Natural killer cell (primary cell): ENCODE results near the gene COG1. TPM values are rescaled to one million over a fixed set of nuclear protein-coding genes. Genes with fewer than 3 reads are reported as not detected.

Source experiments
- ATAC-seq, 3 donors: fragments of 150-1000 bp in 2 of 3; fragments of 200-7000 bp in 1 of 3; cut with Tn5 transposase; 1 replicate in 1 of 3; 2 replicates in 2 of 3; pipeline ENCODE4 v1.10.0; 2021; ENCODE audit warnings: mild to moderate bottlenecking in 2 of 3, moderate library complexity in 2 of 3
- DNase-seq, 2 donors: peaks; one replicate each; pipeline versions ENCODE4 v3.0.0 to v3.0.0-alpha.2; 2013 to 2021; ENCODE audit warnings: mixed read lengths in 1 of 2
- H3K27ac ChIP-seq: one replicate; pipeline ENCODE4 v1.5.1; 2013; ENCODE audit warnings: mild to moderate bottlenecking, low read length
- H3K27me3 ChIP-seq: one replicate; pipeline ENCODE4 v1.6.1; 2013; ENCODE audit warnings: low read length; ENCODE audit not compliant: control insufficient read depth, insufficient read depth
- H3K36me3 ChIP-seq: one replicate; pipeline ENCODE4 v1.6.1; 2013; ENCODE audit warnings: low read length; ENCODE audit not compliant: control insufficient read depth, insufficient read depth
- H3K4me1 ChIP-seq: one replicate; pipeline ENCODE4 v1.6.1; 2013; ENCODE audit warnings: low read length; ENCODE audit not compliant: control insufficient read depth, insufficient read depth
- H3K4me3 ChIP-seq: one replicate; pipeline ENCODE4 v1.5.1; 2013; ENCODE audit warnings: low read length
- H3K9me3 ChIP-seq: one replicate; pipeline ENCODE4 v1.6.1; 2013; ENCODE audit warnings: low read length; ENCODE audit not compliant: control insufficient read depth, insufficient read depth
- H3K27ac Mint-ChIP-seq, 2 donors: one replicate each; pipeline ENCODE4 v1.8.0; 2022; ENCODE audit warnings: mild to moderate bottlenecking in 2 of 2, mixed read lengths in 2 of 2, moderate library complexity in 1 of 2
- H3K27me3 Mint-ChIP-seq, 2 donors: one replicate each; pipeline ENCODE4 v1.8.0; 2022; ENCODE audit warnings: low read depth in 2 of 2, mixed read lengths in 2 of 2
- H3K36me3 Mint-ChIP-seq: one replicate; pipeline ENCODE4 v1.8.0; 2022; ENCODE audit warnings: mixed read lengths
- H3K4me1 Mint-ChIP-seq, 2 donors: one replicate each; pipeline ENCODE4 v1.8.0; 2022; ENCODE audit warnings: mixed read lengths in 2 of 2
- H3K4me3 Mint-ChIP-seq: one replicate; pipeline ENCODE4 v1.8.0; 2022; ENCODE audit warnings: mild to moderate bottlenecking, moderate library complexity, mixed read lengths
- H3K9me3 Mint-ChIP-seq, 2 donors: one replicate each; pipeline ENCODE4 v1.8.0; 2022; ENCODE audit warnings: mixed read lengths in 2 of 2
- WGBS: methylation state at CpG from one replicate; pipeline ENCODE4 v1.1.7; 2013; ENCODE audit warnings: missing lambda C conversion rate; ENCODE audit not compliant: insufficient coverage; 5-methylcytosine and 5-hydroxymethylcytosine counted together
- intact Hi-C: fragments of 100-400 bp; cut with micrococcal nuclease; formaldehyde crosslinking; loops from one replicate; pipeline ENCODE4 v1.14.2; 2022
- total RNA-seq, 4 donors: library from RNA; stranded (reverse); fragments of 120-200 nt in 1 of 4; gene quantifications; one replicate each; pipeline versions ENCODE4 v1.2.3 to v1.2.4, GENCODE V29; 2013 to 2022
- TF ChIP-seq, protein P1 (sequence below): fragments of 200-600 bp; IDR thresholded peaks from one replicate; pipeline ENCODE4 v1.8.0; 2022; ENCODE audit warnings: antibody characterized with exemption

COG1 gene
- total RNA-seq, 3 donors from 2014 or later (not counting 1 experiment from before 2014, with no cell fraction given), result 64.1 to 73.2 (median 68.3) TPM

DNA sequence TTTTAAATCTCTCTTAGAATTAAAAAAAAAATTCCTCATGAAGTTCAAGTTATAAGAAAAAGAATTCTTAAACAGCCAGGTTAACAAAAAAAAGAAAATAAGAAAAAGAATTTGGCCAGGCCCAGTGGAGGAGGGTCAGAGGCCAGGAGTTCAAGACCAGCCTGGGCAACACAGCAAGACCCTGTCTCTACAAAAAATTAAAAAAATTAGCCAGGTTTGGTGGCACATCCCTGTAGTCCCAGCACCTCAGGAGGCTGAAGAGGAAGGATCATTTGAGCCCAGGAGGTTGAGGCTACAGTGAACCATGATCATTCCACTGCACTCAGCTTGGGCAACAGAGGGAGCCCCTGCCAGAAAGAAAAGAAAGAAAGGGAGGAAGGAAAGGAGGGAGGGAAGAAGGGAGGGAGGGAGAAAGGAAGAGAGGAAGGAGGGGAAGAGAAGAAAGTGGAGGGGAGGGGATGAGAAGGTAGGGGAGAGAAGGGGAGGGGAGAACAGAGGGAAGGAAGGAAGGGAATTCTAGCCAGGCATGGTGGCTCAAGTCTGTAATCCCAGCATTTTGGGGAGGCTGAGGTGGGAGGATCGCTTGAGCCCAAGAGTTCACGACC lies 30.9 kb downstream of the COG1 start:
- H3K36me3 Mint-ChIP-seq, result no peaks in the 10 kb centered on the region
- Histone ChIP-seq H3K36me3 (peaks cover 3% of the 10 kb centered on the region), H3K4me3 (no peak overlapping the region), H3K27ac (no peak overlapping the region), H3K27me3 (no peaks in the 10 kb centered on the region), H3K9me3 (no peaks in the 10 kb centered on the region), H3K4me1 (no peaks in the 10 kb centered on the region)
- no peak overlapping the region for H3K27ac Mint-ChIP-seq
- H3K4me3 Mint-ChIP-seq, result no peak overlapping the region
- ATAC-seq (no peak), DNase-seq (no peak)
- no peaks in the 10 kb centered on the region for H3K27me3 Mint-ChIP-seq
- intact Hi-C loops, result no loop called here
- TF ChIP-seq, protein P1, sequence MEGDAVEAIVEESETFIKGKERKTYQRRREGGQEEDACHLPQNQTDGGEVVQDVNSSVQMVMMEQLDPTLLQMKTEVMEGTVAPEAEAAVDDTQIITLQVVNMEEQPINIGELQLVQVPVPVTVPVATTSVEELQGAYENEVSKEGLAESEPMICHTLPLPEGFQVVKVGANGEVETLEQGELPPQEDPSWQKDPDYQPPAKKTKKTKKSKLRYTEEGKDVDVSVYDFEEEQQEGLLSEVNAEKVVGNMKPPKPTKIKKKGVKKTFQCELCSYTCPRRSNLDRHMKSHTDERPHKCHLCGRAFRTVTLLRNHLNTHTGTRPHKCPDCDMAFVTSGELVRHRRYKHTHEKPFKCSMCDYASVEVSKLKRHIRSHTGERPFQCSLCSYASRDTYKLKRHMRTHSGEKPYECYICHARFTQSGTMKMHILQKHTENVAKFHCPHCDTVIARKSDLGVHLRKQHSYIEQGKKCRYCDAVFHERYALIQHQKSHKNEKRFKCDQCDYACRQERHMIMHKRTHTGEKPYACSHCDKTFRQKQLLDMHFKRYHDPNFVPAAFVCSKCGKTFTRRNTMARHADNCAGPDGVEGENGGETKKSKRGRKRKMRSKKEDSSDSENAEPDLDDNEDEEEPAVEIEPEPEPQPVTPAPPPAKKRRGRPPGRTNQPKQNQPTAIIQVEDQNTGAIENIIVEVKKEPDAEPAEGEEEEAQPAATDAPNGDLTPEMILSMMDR, result no peak
- H3K4me1 Mint-ChIP-seq, result peaks cover 33 to 35% of the 10 kb centered on the region in 2 donors
- WGBS, result no CpG with 5 or more reads among the region's 2 CpGs
- H3K9me3 Mint-ChIP-seq, result no peaks in the 10 kb centered on the region

DNA sequence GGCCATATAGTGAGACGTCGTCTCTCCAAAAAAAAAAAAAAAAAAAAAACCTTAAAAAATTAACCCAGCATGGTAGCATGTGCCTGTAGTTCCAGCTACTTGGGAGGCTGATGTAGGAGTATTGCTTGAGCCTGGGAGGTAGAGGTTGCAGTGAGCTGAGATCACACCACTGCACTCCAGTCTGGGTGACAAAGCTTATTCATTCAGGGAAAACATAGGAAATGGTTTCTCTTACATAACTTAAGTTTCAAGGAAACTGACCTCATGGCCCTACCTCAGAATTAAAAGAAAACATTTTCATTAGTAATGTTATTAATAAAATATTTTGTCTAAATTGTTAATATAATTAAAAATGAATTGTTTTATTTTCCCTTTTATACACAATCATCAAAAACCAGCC lies 31.4 kb downstream of the COG1 start:
- peaks cover 38 to 40% of the 10 kb centered on the region in 2 donors for H3K4me1 Mint-ChIP-seq

DNA sequence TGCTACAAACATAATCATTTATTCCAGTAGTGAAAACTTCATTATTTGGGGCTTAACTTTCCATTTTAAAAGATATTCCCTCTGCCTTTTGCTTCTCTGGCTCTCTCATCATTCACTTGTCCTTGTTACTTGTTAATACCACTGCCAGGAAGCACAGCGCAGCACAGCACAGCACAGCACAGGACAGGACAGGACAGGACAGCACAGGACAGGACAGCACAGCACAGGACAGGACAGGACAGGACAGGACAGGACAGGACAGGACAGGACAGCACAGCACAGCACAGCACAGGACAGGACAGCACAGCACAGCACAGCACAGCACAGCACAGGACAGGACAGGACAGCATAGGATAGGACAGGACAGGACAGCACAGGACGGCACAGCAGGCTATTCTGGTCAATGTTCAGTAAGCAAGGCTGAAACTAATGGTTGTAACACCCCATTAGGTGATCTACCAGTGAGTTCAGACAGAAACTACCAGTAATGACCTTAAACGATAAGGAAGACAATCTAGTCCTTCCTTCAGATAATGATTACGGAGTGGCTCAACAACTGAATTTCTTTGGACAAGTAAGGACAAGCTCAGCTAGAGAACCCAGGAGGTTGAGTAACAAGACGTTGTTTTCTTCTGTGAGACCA lies 31.9 kb downstream of the COG1 start:
- H3K9me3 Mint-ChIP-seq, result no peaks in the 10 kb centered on the region
- ATAC-seq, result no peak
- Histone ChIP-seq H3K36me3 (peaks cover 3% of the 10 kb centered on the region), H3K27me3 (no peaks in the 10 kb centered on the region), H3K4me3 (no peak overlapping the region), H3K4me1 (no peaks in the 10 kb centered on the region), H3K27ac (no peak overlapping the region), H3K9me3 (no peaks in the 10 kb centered on the region)
- H3K4me1 Mint-ChIP-seq, result peaks cover 41 to 44% of the 10 kb centered on the region in 2 donors
- no peak for DNase-seq
- H3K4me3 Mint-ChIP-seq, result no peak overlapping the region
- TF ChIP-seq, protein P1, result no peak
- 93% methylated on average over 4 of the region's 5 CpGs for WGBS
- intact Hi-C loops, result no loop called here
- no peaks in the 10 kb centered on the region for H3K36me3 Mint-ChIP-seq
- no peaks in the 10 kb centered on the region for H3K27me3 Mint-ChIP-seq
- H3K27ac Mint-ChIP-seq, result peak overlapping the region in 1 of 2 donors; percentile 54

More for the DNA sequence above, 31.4 kb downstream of the COG1 start:
- Mint-ChIP-seq H3K36me3 (no peaks in the 10 kb centered on the region), H3K27me3 (no peaks in the 10 kb centered on the region), H3K9me3 (no peaks in the 10 kb centered on the region), H3K4me3 (no peak overlapping the region), H3K27ac (peak overlapping the region in 1 of 2 donors; percentile 54)
- H3K4me1 ChIP-seq, result no peaks in the 10 kb centered on the region
- H3K27me3 ChIP-seq, result no peaks in the 10 kb centered on the region
- TF ChIP-seq, protein P1, result no peak
- no CpG with 5 or more reads among the region's 2 CpGs for WGBS
- H3K4me3 ChIP-seq, result no peak overlapping the region
- H3K27ac ChIP-seq, result no peak overlapping the region
- DNase-seq, result no peak
- H3K36me3 ChIP-seq, result peaks cover 3% of the 10 kb centered on the region
- no peaks in the 10 kb centered on the region for H3K9me3 ChIP-seq
- intact Hi-C loops, result no loop called here
- no peak for ATAC-seq
